HepG2 (cell line): Measurements from ENCODE around the gene SPOP. TPM values are rescaled to one million over a fixed set of nuclear protein-coding genes. Genes with fewer than 3 reads are reported as not detected.
A peak's percentile ranks its signal among the peaks of the same experiment; 100 is the strongest.

ENCODE experiments used
- BORCS8-MEF2B ChIP-seq: sonication (generic); formaldehyde crosslinking; IDR thresholded peaks from 2 replicates; pipeline ENCODE4 v1.8.0; 2022; ENCODE audit warnings: mild to moderate bottlenecking, missing genetic modification reagents
- CC2D1A ChIP-seq: sonication (generic); formaldehyde crosslinking; IDR thresholded peaks from 2 replicates; pipeline ENCODE4 v1.8.1; 2023; ENCODE audit warnings: mild to moderate bottlenecking, missing genetic modification reagents
- ELF1 ChIP-seq: sonication (generic); formaldehyde crosslinking; IDR thresholded peaks from 2 replicates; pipeline ENCODE4 v1.4.0; 2020; ENCODE audit warnings: missing genetic modification reagents
- ISL2 ChIP-seq: sonication (generic); formaldehyde crosslinking; IDR thresholded peaks from 2 replicates; pipeline ENCODE4 v1.5.0; 2020; ENCODE audit warnings: missing genetic modification reagents
- KLF12 ChIP-seq: sonication (generic); formaldehyde crosslinking; IDR thresholded peaks from 2 replicates; pipeline ENCODE4 v1.4.0; 2020; ENCODE audit warnings: missing genetic modification reagents, borderline replicate concordance
- KMT2B ChIP-seq: IDR thresholded peaks from 2 replicates; pipeline ENCODE4 v1.6.1; 2016; ENCODE audit warnings: missing genetic modification reagents, missing compliant biosample characterization
- MATR3 ChIP-seq: sonication (generic); formaldehyde crosslinking; IDR thresholded peaks from 2 replicates; pipeline ENCODE4 v1.4.0; 2020; ENCODE audit warnings: missing genetic modification reagents
- MYPOP ChIP-seq: sonication (generic); formaldehyde crosslinking; IDR thresholded peaks from 2 replicates; pipeline ENCODE4 v1.8.1; 2023; ENCODE audit warnings: mild to moderate bottlenecking, moderate library complexity, missing genetic modification reagents
- NR1H2 ChIP-seq: sonication (generic); formaldehyde crosslinking; IDR thresholded peaks from 2 replicates; pipeline ENCODE4 v1.8.1; 2022; ENCODE audit warnings: low read depth, missing genetic modification reagents, borderline replicate concordance
- SNRNP70 ChIP-seq: fragments of 200-400 bp; formaldehyde crosslinking; IDR thresholded peaks from 2 replicates; pipeline ENCODE4 v1.6.1; 2017; ENCODE audit warnings: mild to moderate bottlenecking, low read depth, low read length, moderate library complexity
- SRSF9 ChIP-seq: fragments of 200-400 bp; formaldehyde crosslinking; IDR thresholded peaks from 2 replicates; pipeline ENCODE4 v1.6.1; 2018; ENCODE audit warnings: borderline replicate concordance, mild to moderate bottlenecking, low read depth, low read length; ENCODE audit not compliant: insufficient read depth, poor library complexity, severe bottlenecking
- TBX3 ChIP-seq: fragments of 450-650 bp; IDR thresholded peaks from 2 replicates; pipeline ENCODE4 v1.6.1; 2017; ENCODE audit warnings: antibody characterized with exemption, mild to moderate bottlenecking, inconsistent platforms, borderline replicate concordance
- THAP11 ChIP-seq: IDR thresholded peaks from 2 replicates; pipeline ENCODE4 v1.6.1; 2016; ENCODE audit warnings: missing biosample characterization, missing genetic modification reagents
- TMF1 ChIP-seq: sonication (generic); formaldehyde crosslinking; IDR thresholded peaks from 2 replicates; pipeline ENCODE4 v1.8.1; 2022; ENCODE audit warnings: low read depth, missing genetic modification reagents
- ZKSCAN8 ChIP-seq: IDR thresholded peaks from 2 replicates; pipeline ENCODE4 v1.6.1; 2016; ENCODE audit warnings: borderline replicate concordance, missing genetic modification reagents, missing compliant biosample characterization
- ZNF253 ChIP-seq: sonication (generic); formaldehyde crosslinking; IDR thresholded peaks from 2 replicates; pipeline ENCODE4 v1.8.0; 2022; ENCODE audit warnings: mild to moderate bottlenecking, missing genetic modification reagents, borderline replicate concordance
- ZNF263 ChIP-seq: sonication (generic); formaldehyde crosslinking; IDR thresholded peaks from 2 replicates; pipeline ENCODE4 v1.4.0; 2020; ENCODE audit warnings: missing genetic modification reagents
- ZNF615 ChIP-seq: sonication (generic); formaldehyde crosslinking; IDR thresholded peaks from 2 replicates; pipeline ENCODE4 v1.5.0; 2020; ENCODE audit warnings: mild to moderate bottlenecking, missing genetic modification reagents, borderline replicate concordance
- ZNF768 ChIP-seq: sonication (generic); formaldehyde crosslinking; IDR thresholded peaks from 2 replicates; pipeline ENCODE4 v1.4.0; 2020; ENCODE audit warnings: missing genetic modification reagents
- polyA plus RNA-seq, 8 experiments: library from polyadenylated mRNA; depleted of rRNA in 3 of 8; stranded (reverse) in 7 of 8; unstranded in 1 of 8; fragments of >200 nt; fragmentation: Illumina TruSeq in 4 of 8; extraction: Trizol in 4 of 8; gene quantifications; 2 replicates each; pipeline versions ENCODE4 v1.2.1 to v1.2.3, GENCODE V29; 2011 to 2016; ENCODE audit warnings: low read depth in 4 of 8, missing spikeins in 1 of 8, mixed read lengths in 1 of 8; ENCODE audit not compliant: insufficient read depth in 1 of 8
- total RNA-seq, 5 experiments: library from RNA; depleted of rRNA; stranded (reverse); fragments of >200 nt; fragmentation: Illumina TruSeq; extraction: Trizol; gene quantifications; 2 replicates each; pipeline ENCODE4 v1.2.3, GENCODE V29; 2016; ENCODE audit warnings: low read depth in 1 of 5
- TF ChIP-seq, protein P1 (sequence below): sonication (generic); formaldehyde crosslinking; IDR thresholded peaks from 2 replicates; pipeline ENCODE4 v1.4.0; 2020; ENCODE audit warnings: missing genetic modification reagents
- TF ChIP-seq, protein P2 (sequence below): sonication (generic); formaldehyde crosslinking; IDR thresholded peaks from 2 replicates; pipeline ENCODE4 v1.9.0; 2021; ENCODE audit warnings: mild to moderate bottlenecking, missing genetic modification reagents

The SPOP gene
- total and polyA plus RNA-seq, 2 of the 13 experiments (the other 11 are each of a cell fraction or from before 2014, with no cell fraction given) = 52.8 to 60.8 TPM

GRCh38 chr17:49677134-49677932 is 564 bp downstream of the SPOP start (continued):
- TF ChIP-seq, protein P1, sequence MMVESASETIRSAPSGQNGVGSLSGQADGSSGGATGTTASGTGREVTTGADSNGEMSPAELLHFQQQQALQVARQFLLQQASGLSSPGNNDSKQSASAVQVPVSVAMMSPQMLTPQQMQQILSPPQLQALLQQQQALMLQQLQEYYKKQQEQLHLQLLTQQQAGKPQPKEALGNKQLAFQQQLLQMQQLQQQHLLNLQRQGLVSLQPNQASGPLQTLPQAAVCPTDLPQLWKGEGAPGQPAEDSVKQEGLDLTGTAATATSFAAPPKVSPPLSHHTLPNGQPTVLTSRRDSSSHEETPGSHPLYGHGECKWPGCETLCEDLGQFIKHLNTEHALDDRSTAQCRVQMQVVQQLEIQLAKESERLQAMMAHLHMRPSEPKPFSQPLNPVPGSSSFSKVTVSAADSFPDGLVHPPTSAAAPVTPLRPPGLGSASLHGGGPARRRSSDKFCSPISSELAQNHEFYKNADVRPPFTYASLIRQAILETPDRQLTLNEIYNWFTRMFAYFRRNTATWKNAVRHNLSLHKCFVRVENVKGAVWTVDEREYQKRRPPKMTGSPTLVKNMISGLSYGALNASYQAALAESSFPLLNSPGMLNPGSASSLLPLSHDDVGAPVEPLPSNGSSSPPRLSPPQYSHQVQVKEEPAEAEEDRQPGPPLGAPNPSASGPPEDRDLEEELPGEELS (CRISPR knock-in tag) = no peak
- TF ChIP-seq ZNF253 (no peak), ELF1 (CRISPR knock-in tag) (no peak), MYPOP (CRISPR knock-in tag) (no peak; the same call in 1 of the 2 replicates), ZNF615 (CRISPR knock-in tag) (no peak), SRSF9 (no peak), TMF1 (no peak), NR1H2 (CRISPR knock-in tag) (no peak), ZNF768 (CRISPR knock-in tag) (no peak), THAP11 (CRISPR knock-in tag) (no peak), ZNF263 (CRISPR knock-in tag) (peak; percentile 15; the same call in 1 of the 2 replicates), ISL2 (CRISPR knock-in tag) (peak; percentile 7; the same call in 1 of the 2 replicates), TBX3 (no peak), SNRNP70 (no peak), CC2D1A (CRISPR knock-in tag) (no peak), BORCS8-MEF2B (CRISPR knock-in tag) (no peak; the same call in 1 of the 2 replicates), KLF12 (CRISPR knock-in tag) (no peak), KMT2B (no peak), ZKSCAN8 (CRISPR knock-in tag) (no peak; the same call in 1 of the 2 replicates), MATR3 (CRISPR knock-in tag) (no peak)
- TF ChIP-seq, protein P2, sequence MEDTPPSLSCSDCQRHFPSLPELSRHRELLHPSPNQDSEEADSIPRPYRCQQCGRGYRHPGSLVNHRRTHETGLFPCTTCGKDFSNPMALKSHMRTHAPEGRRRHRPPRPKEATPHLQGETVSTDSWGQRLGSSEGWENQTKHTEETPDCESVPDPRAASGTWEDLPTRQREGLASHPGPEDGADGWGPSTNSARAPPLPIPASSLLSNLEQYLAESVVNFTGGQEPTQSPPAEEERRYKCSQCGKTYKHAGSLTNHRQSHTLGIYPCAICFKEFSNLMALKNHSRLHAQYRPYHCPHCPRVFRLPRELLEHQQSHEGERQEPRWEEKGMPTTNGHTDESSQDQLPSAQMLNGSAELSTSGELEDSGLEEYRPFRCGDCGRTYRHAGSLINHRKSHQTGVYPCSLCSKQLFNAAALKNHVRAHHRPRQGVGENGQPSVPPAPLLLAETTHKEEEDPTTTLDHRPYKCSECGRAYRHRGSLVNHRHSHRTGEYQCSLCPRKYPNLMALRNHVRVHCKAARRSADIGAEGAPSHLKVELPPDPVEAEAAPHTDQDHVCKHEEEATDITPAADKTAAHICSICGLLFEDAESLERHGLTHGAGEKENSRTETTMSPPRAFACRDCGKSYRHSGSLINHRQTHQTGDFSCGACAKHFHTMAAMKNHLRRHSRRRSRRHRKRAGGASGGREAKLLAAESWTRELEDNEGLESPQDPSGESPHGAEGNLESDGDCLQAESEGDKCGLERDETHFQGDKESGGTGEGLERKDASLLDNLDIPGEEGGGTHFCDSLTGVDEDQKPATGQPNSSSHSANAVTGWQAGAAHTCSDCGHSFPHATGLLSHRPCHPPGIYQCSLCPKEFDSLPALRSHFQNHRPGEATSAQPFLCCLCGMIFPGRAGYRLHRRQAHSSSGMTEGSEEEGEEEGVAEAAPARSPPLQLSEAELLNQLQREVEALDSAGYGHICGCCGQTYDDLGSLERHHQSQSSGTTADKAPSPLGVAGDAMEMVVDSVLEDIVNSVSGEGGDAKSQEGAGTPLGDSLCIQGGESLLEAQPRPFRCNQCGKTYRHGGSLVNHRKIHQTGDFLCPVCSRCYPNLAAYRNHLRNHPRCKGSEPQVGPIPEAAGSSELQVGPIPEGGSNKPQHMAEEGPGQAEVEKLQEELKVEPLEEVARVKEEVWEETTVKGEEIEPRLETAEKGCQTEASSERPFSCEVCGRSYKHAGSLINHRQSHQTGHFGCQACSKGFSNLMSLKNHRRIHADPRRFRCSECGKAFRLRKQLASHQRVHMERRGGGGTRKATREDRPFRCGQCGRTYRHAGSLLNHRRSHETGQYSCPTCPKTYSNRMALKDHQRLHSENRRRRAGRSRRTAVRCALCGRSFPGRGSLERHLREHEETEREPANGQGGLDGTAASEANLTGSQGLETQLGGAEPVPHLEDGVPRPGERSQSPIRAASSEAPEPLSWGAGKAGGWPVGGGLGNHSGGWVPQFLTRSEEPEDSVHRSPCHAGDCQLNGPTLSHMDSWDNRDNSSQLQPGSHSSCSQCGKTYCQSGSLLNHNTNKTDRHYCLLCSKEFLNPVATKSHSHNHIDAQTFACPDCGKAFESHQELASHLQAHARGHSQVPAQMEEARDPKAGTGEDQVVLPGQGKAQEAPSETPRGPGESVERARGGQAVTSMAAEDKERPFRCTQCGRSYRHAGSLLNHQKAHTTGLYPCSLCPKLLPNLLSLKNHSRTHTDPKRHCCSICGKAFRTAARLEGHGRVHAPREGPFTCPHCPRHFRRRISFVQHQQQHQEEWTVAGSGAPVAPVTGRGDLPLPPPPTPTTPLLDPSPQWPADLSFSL (CRISPR knock-in tag) = no peak
